NOMO-1 treated with dmso at 0.1 percent for 144 hours (cell line): ENCODE results near the gene MAPK8IP3.
"Not testable (repeated sequence)": the region's sequence is repeated elsewhere in the genome, so short reads cannot be mapped to it uniquely, and the experiment has no call there.

Source experiments
- DNase-seq: peaks from one replicate; lab custom pipeline; 2025; ENCODE audit not compliant: unreplicated experiment; lab: John Stamatoyannopoulos, UW

Gene MAPK8IP3

DNA sequence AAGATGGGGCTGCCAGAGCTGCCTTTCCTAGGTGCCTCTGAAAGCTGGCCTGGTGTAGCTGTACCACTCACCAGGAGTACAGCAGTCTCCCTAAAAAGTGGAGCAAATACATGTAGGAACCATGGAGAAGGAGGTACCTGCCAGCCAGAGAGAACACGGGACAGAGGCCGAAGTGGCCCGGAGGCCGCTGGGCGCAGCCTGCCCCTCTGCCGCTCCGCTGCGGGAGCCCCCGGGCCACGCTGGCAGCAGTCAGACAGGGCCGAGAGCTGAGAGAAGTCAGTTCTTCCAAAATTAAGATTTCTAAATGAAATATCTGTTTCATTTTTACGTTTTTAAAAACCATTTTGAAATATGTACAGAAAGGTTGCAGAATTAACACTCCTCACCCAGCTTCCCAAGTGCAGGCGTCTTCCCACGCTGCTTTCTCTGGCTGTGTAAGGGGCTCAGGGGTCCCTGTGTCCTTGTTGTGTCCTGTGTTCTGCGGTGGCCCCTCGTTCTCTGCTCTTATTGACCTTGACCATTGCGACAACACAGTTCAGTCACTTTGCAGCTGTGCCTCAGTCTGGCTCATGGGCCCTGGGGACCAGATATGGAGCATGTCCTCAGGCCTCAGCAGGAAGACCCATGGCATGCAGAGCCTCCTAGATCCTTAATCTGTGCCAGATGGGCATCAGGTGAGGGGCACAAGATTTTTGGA is 5.0 kb downstream of the MAPK8IP3 start:
- no peak for DNase-seq

- no peak for DNase-seq
Observed at GRCh38 chr16:1712791-1713261, 6.8 kb downstream of the MAPK8IP3 start.

DNA sequence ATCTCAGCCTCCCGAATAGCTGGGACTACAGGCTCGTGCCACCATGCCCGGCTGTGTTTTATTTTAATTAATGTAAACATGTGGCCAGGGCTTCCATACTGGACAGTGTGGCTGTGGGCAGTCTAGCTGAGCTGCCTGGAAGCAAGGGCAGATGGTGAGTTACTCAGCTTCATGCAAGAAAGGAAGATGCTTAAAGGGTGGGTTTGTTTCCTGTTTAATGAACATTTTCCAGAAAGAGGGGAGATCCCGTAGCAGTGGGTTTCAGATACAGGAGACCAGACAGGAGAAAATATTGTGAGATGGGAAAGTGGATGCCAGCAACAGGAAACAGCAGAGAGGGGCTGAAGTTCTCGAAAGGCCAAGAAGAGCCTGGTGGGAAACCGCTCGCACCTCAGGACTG is 7.3 kb downstream of the MAPK8IP3 start:
- DNase-seq: no peak

DNA sequence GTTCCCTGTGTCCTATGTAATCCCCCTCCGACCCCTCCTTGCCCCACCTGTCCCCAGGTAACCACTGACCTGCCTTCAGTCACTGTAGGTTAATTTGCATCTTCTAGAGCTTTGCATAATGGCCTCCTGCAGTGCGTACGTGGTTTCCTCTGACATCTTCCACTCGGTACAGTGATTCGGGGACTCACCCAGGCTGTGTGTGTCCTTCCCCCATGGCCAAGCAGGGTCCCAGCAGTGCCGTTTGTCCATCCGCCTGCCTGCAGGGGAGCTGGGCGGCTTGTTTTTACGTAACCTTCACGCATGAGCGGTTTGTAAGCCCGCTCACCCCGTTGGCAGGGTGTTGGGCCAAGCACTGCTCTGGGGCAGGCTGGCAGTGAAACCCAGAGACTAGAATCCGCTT is 7.9 kb downstream of the MAPK8IP3 start:
- no peak for DNase-seq

DNA sequence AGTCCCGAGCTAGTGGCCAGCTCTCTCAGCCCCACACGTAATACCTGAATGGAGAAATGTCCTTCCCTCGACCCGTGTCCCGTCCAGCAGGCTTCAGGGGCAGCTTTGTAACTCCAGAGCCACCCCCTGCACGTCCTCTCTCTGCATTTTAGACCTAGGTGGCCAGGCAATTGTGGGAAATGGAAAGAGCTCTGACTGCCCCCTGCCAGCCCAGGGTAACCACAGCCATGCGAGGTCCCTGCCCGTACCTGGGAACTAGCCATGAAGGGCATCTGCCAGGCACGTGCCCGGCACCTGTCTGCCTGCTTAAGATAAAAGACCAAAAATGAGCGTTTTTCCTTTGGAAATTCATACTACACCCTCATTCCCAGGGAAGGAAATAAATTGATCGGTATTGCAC is 9.2 kb downstream of the MAPK8IP3 start:
- no peak for DNase-seq

DNA sequence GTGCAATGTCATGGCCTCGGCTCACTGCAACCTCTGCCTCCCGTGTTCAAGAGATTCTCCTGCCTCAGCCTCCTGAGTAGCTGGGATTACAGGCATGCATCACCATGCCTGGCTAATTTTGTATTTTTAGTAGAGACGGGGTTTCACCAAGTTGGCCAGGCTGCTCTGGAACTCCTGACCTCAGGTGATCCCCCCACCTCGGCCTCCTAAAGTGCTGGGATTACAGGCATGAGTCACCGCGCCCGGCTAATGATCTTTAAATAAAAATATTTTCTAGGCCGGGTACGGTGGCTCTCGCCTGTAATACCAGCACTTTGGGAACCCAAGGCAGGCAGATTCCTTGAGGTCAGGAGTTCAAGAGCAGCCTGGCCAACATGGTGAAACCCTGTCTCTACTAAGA is 12.2 kb downstream of the MAPK8IP3 start:
- DNase-seq: not testable (repeated sequence)

- DNase-seq: peak; percentile 35
Observed at GRCh38 chr16:1719559-1720229, 13.7 kb downstream of the MAPK8IP3 start.

DNA sequence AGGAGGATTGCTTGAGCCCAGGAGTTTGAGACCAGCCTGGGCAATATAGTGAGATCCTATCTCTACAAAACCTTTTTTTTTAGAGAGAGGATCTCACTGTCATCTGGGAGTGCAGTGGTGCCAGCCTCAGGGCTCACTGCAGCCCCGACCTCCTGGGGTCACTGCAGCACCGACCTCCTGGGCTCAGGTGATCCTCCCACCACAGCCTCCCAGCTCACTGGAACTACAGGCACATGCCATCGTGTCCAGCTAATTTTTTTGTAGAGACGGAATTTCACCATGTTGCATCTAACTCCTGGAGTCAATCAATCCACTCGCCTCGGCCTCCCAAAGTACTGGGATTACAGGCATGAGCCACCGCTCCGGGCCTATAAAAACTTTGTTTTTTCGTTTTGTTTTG is 15.4 kb downstream of the MAPK8IP3 start:
- no peak for DNase-seq

GRCh38 chr16:1723450-1724147 is 17.6 kb downstream of the MAPK8IP3 start:
- peak; percentile 3 for DNase-seq

DNA sequence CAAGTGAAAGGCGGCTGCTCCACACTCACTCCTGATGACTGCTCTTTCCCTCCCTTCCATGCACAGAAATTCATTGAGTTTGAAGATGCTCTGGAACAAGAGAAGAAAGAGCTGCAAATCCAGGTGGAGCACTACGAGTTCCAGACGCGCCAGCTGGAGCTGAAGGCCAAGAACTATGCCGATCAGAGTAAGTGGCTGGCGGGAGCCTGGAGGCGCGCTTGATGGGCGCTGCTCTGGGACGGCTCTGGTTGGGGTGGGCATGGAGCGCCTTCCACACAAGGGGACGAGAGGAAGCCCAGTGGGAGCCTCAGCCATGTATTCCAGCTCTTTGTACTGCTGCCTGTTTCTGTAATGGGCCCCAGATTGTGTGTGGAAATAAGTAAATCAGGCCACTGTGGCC is 18.5 kb downstream of the MAPK8IP3 start:
- DNase-seq: no peak

DNA sequence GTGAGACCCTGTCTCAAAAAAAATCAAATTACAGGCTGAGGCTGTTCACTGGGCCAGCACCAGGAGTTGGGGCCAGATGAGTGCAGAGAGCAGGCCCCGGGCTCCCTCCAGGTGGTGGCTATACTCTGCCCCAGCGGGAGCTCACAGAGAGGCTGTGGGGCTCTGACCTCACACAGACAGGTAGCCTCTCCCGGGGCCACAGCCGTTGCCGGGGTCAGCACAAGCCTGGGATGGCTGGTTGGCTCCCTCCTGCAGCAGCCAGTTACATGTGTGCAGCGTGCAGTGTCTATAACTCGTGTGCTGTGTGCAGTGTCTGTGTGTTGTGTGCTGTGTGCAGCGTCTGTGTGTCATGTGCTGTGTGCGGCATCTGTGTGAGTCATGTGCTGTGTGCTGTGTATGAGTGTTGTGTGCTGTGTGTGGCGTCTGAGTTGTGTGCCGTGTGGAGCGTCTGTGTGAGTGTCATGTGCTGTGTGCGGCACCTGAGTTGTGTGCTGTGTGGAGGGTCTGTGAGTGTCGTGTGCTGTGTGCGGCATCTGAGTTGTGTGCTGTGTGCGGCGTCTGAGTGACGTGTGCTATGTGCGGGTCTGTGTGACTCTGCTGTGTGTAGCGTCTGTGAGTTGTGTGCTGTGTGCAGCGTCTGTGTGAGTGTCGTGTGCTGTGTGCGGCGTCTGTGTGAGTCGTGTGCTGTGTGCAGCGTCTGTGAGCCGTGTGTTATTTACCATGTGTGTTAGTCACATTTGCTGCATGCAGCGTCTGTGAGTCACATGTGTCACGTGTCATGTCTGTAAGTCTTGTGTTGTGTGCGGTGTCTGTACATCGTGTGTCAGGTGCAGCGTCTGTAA is 20.9 kb downstream of the MAPK8IP3 start:
- DNase-seq: no peak

GRCh38 chr16:1727651-1728624 is 21.9 kb downstream of the MAPK8IP3 start:
- no peak for DNase-seq

DNA sequence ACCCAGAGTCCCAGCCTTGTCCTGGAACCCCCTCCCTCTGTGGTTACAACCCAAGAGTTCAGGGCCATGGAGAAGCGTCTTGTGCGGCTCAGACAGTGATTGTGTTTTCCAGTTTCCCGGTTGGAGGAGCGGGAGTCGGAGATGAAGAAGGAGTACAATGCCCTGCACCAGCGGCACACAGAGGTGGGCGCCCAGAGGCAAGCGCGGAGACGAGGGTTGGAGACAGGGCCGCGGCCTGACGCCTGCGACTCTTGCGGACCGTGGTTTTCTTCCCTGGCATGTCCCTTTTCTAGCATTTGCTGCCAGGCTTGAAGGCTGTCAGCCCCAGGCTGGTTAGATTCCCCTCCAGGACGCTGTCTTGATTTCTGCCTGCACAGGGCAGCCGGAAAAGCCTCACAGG is 23.0 kb downstream of the MAPK8IP3 start:
- no peak for DNase-seq

DNA sequence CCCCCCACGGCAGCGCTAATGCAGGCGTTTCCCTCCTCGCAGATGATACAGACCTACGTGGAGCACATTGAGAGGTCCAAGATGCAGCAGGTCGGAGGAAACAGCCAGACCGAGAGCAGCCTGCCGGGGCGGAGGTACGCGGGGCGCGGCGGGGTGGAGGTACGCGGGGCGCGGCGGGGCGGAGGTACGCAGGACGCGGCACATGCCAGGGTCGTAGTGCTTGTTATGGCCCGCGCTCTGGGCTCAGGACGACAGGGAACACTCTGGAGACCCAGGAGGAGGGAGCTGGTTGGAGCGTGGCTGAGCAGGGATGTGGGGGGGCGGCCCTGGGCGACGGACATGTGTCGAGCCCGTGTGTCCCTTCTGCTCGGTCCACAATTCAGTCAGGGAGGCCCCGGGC is 23.4 kb downstream of the MAPK8IP3 start:
- DNase-seq: no peak

DNA sequence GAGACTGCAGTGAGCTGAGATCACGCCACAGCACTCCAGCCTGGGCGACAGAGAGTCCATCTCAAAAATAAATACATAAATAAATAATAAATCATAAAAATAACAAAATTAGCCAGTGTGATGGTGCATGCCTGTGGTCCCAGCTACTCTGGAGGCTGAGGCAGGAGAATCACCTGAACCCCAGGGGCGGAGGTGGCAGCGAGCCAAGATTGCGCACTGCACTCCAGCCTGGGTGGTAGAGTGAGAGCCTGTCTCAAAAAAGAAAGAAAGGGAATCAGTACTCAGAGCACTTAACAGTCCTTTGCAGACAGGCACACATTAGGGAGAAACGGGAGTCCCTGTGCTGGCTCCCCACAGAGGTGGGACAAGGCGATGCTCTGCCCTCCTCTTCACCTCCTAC is 25.1 kb downstream of the MAPK8IP3 start:
- no peak for DNase-seq

DNA sequence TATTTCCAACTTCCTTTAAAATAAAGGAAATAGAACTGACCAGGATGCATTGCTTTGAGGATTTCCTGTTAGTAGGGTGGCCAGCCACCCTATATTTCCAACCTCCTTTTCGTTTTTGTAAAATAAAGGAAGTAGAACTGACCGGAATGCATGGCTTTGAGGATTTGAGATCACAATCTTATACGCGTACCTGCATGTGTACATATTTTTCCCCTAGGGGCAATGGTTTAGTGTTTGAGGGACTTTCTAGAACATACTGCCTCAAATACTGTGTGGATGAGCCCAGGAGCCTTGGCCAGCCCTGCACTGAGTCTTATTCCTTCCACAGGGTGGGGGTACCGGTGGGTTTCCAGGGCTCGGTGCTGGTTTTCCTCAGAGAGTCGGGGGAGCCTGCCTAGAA is 25.6 kb downstream of the MAPK8IP3 start:
- DNase-seq: no peak

DNA sequence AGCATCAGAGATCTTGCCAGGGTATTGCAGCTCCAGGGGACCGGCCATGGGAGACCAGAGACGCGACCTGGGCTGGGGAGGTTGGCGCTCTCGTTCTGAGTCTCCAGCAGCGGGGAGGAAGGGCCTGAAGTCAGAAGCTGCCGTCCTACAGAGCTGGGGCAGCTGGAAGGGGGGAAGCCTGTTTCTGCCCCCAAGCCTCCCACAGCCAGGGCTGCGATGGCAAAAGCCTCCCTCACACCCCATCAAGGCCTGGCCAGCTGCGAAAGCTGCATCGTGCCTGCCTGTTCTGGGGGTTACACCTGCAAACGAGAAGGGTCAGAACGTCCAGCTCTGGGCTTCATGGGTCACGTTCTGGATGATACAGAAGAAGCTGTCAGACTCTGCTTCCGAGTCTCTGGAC is 26.1 kb downstream of the MAPK8IP3 start:
- no peak for DNase-seq

DNA sequence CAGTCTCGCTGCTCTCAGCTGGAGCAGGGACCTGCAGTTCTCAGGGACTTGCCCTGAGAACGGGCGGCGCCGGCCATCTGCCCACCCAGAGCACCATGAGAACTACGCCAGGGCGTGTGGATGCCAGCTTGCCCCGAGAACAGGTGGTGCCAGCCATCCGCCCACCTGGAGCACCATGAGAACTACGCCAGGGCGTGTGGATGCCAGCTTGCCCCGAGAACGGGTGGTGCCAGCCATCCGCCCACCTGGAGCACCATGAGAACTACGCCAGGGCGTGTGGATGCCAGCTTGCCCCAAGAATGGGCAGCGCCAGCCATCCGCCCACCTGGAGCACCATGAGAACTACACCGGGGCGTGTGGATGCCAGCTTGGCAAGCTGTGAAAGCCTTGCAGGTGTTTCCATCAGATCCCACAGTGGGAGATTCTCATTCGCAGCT is 26.6 kb downstream of the MAPK8IP3 start:
- DNase-seq: not testable (repeated sequence)

- DNase-seq: no peak
Observed at GRCh38 chr16:1734123-1734522, 28.1 kb downstream of the MAPK8IP3 start.

DNA sequence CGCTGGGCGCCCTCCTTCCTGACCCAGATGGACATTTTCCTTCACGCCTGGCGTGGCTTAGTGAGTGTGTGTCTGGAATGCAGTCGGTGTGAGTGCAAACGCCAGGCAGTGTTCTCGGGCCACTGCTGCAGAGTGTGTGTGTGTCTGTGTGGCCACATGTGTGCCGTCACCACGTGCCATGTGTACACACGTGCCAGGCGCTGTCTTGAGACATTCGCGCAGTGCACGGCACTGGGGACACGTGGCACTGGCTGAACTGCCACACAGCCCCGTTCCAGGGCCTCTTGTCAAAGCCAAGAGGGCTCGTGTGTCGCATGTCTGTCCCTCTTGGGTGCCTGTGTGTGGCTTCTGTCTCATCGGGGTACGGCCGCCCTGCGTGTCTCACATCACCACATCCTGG is 28.8 kb downstream of the MAPK8IP3 start:
- DNase-seq: no peak
